HG03469 (cell line): ENCODE measurements around the gene AHRR.
"Not testable (repeated sequence)": the region's sequence is repeated elsewhere in the genome, so short reads cannot be mapped to it uniquely, and the experiment has no call there.

ENCODE experiments used
- ATAC-seq: cut with Tn5 transposase; IDR thresholded peaks from one replicate; pipeline ENCODE4 v1.9.1; 2021; ENCODE audit warnings: mild to moderate bottlenecking, moderate library complexity, moderate number of reproducible peaks; ENCODE audit not compliant: unreplicated experiment

AHRR gene

DNA sequence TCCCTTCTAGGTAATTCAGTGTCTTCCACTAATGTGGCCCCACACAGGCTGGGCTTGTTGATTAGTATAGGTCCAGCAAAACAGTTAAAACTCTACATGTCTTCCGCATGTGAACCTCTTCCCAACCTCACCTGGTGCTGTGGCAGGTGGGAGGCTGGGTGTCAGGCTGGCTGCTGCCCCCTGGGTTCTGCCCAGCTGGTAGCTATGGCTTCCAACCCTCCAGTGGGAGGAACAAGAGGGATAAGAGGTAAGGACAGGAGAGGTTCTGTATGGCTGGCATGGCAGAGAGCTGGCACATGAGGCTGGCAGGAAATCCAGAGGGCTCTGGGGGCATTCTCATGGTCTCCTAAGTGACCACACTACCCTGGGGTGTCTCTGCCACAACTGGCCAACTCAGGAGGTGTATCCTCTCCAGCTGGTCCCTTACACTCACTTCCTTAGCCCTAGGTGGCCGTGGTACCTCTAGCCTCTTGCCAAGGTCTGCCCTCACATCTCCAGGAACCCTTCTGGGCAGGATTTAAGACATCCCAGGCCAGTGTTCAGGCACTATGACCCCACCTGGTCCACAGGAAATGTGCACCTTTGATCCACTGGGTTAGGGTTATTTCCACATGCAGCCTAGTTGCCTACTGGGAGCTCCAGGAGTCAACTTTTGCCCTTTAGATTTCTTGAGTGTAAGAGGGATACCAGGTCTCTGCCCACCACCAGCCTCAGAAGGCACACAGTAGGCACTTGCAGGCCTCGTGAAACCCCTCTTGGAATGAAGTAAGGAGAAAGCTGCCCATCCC is 41.7 kb downstream of the AHRR start:
- ATAC-seq = no peak

DNA sequence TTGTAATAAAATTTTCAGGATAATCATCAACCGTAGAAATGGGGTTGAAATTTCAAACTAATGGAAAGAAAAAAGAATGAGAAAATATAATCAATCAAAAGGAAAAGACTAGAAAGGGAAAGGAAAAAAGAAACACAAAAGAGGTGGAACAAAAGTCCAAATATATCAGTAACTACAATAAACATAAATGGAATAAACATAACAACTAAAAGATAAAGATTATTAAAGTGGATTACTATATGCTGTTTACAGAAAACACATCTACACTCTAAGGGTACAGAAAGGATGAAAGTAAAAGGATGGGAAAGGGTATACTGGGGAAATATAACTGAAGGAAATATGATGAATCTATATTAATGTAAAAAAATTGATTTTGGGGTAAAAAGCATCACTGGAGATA is 43.0 kb downstream of the AHRR start:
- no peak for ATAC-seq

GRCh38 chr5:366541-367357 is 45.2 kb downstream of the AHRR start:
- no peak for ATAC-seq

GRCh38 chr5:367358-368130 is 46.0 kb downstream of the AHRR start:
- ATAC-seq = no peak

DNA sequence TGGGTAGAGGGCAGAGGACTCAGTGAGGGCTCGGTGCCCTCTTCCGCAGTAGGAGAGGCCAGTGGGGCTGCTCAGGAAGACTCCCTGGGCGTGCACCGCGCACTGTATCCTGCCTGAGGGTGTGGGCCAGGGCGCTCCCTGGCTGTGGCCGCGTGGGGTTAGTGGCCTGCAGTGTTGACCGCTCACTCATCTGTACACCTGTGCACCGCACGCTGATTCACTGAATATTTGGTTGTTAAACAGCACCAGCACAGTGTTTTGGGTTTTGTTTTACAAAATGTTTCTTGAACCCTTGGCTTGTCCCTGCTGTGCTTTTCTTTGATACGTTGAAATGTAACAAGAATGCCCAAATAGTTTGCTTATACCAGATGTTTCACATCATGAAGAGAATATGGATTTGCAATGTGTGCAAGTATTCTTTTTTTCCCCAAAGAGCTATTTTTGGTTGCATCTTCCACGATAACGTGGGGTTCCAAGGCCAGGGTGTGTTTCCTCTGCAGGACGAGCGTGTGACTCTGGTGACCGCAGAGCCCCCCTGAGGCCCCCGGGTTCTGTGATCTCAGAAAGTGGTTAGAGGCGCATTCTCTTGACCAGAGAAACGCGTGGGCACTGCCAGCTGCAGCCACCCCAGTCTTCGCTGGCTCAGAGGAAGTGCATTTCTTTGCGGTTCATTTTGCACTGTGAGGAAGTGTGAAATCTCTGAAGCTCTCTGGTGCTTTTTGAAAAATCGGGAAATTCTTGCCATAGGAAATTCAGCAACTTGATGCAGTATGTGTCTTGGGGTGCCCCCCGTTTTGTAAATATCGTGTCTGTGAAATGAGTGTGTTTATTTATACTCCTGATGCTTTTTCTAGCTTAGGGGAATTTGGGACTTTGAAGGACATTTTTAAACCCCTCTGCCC is 46.9 kb downstream of the AHRR start:
- peak; percentile 35 for ATAC-seq

GRCh38 chr5:369151-369868 is 47.8 kb downstream of the AHRR start:
- ATAC-seq = no peak

DNA sequence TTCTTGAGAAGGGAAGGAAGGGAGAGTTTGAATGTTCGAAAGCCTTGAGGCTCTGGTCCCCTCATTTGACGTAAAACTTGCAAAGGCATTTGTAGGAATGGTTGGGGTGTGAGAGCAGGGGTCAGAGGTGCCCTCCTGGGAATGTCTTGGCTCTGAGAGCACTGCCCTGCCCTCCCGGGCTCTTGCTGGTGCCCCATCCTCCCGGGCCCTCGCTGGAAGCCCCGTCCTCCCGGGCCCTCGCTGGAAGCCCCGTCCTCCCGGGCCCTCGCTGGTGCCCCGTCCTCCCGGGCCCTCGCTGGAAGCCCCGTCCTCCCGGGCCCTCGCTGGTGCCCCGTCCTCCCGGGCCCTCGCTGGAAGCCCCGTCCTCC is 48.3 kb downstream of the AHRR start:
- ATAC-seq = not testable (repeated sequence)

- no peak for ATAC-seq
Observed at GRCh38 chr5:370311-370958, 48.9 kb downstream of the AHRR start.

- no peak for ATAC-seq
Observed at GRCh38 chr5:370959-371810, 49.7 kb downstream of the AHRR start.

- no peak for ATAC-seq
Observed at GRCh38 chr5:371811-372555, 50.5 kb downstream of the AHRR start.

DNA sequence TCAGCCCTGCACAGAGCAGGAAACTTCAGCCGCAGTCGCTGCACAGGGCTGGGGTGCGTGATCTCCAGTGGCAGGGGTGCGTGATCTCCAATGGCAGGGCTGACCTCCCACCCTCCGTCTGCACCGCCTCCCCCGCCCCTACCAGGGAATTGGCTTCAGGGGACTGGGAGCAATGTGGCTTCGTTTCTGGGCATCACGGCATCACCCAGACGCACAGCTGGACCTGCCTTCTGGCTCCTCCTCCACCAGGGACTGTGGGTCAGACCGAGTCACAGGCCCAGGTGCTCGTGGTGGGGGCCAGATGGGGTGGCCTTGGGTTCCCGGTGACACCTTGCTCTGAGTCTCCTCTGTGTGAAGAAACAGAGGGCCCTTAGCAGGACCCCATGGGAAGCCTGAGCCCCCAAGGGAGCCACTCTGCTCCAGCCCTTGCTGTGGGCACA is 51.1 kb downstream of the AHRR start:
- ATAC-seq = no peak

DNA sequence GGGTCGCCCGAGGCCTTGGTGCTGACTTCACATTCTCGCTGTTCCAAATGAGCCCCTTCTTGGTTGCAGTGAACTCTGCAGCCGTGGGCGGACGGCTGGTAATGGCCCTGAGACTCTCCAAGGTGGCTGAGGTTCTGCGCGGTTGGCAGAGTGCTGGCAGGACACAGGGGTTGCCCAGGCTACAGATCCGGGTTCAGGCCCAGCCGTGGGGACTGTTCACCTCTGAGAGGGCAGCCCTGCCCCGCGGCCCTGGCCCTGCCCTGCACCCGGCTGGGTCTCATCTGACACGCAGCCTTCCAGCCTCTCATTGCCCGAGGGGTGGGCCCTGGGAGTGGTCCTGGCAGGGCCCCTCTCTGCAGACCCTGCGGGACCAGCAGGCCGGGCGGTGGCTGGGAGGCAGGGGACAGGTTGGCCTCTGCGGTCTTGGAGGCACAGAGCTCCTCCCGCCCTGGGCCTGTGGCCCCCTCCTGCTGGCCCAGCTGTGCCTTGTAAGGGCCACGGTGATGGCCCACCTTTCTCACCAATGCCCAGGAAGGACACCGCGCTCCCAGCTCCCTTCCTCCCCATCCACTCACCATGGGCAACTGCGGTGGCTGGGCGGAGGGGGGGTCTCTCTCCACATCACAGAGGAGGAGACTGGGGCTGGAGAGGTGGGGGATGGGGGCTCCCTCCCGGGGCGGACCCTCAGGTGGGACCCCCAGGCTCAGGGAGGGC is 51.6 kb downstream of the AHRR start:
- no peak for ATAC-seq

- no peak for ATAC-seq
Observed at GRCh38 chr5:373710-374602, 52.4 kb downstream of the AHRR start.

DNA sequence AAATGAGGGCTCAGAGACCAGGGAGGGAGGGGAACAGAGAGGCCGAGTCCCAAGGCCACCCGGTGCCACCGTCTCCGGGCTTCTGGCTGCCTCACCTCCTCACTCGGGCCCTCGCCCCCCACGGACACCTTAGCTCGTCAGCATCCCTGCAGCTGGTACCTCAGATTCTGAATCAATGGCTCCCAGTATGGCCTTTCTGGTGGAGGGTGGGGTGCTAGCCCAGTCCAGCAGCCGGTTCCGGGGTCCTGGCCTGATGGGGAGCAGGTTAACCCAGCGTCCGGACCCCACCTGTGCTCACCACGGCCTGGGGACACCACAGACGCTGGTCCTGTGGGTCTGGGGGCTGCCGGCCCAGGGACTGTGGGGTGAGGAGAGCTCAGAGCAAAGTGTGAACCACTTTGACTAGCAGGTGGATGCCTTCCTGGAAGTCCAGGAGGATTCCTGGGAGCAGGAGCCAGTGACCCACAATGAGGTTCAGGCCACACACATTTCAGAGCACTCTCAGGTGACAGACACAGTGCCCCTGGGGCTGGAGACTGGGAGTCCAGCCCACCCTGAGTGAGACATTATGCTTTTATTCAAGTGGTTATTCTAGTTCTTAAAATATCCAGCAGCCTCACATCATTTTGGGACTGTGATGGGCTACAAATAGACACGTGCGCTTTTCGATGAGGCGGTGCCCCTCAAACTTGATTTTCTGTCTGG is 53.3 kb downstream of the AHRR start:
- no peak for ATAC-seq

- ATAC-seq = no peak
Observed at GRCh38 chr5:375336-375920, 53.9 kb downstream of the AHRR start.
